GM23338 (cell line): ENCODE results near the gene TAS2R40.

Experiments used
- EZH2 ChIP-seq: fragments of 200-600 bp; sonication (generic); IDR thresholded peaks from one replicate; pipeline ENCODE4 v1.8.0; 2017; ENCODE audit warnings: antibody characterized with exemption, mild to moderate bottlenecking, low read depth; ENCODE audit not compliant: unreplicated experiment
- EZH2phosphoT487 ChIP-seq: fragments of 200-600 bp; sonication (generic); IDR thresholded peaks from one replicate; pipeline ENCODE4 v1.8.1; 2018; ENCODE audit warnings: antibody characterized with exemption; ENCODE audit not compliant: unreplicated experiment
- REST ChIP-seq: IDR thresholded peaks from one replicate; pipeline ENCODE4 v1.6.1; 2018; ENCODE audit warnings: antibody characterized with exemption; ENCODE audit not compliant: unreplicated experiment

- no peak for TF ChIP-seq EZH2phosphoT487
- no peak for TF ChIP-seq REST
- TF ChIP-seq EZH2: no peak
These were observed 40.5 kb upstream of the TAS2R40 start for GRCh38 chr7:143181349-143181748.
